T-cell (primary cell): Measurements from ENCODE around the gene HLA-DRB1. TPM values are rescaled to one million over a fixed set of nuclear protein-coding genes. Genes with fewer than 3 reads are reported as not detected.

Source experiments
- ATAC-seq, 4 experiments: fragments of 200-7000 bp in 3 of 4; fragments of 150-1000 bp in 1 of 4; cut with Tn5 transposase; replicated peaks in 1 of 4; 1 replicate in 3 of 4; 2 replicates in 1 of 4; pipeline ENCODE4 v1.10.0; 2021; ENCODE audit warnings: moderate library complexity in 3 of 4, mild to moderate bottlenecking in 2 of 4, moderate number of reproducible peaks in 1 of 4
- CTCF ChIA-PET, 2 donors: fragments of 300-600 bp; sonication (Branson Sonifier 250); formaldehyde crosslinking; loops; one replicate each; lab custom pipeline; 2022; ENCODE audit warnings: antibody characterized with exemption in 2 of 2; lab: Charles Lee
- POLR2A ChIA-PET, 2 donors: fragments of 300-600 bp; sonication (Branson Sonifier 250); formaldehyde crosslinking; loops; one replicate each; lab custom pipeline; 2022; ENCODE audit warnings: antibody characterized with exemption in 2 of 2; lab: Charles Lee
- DNase-seq, 35 experiments: peaks; one replicate each; pipeline versions ENCODE4 v3.0.0 to v3.0.0-alpha.2; 2013 to 2023
- H3K27ac ChIP-seq: one replicate; pipeline ENCODE4 v1.5.1; 2013; ENCODE audit warnings: low read length
- H3K27me3 ChIP-seq, 2 experiments: replicated peaks in 1 of 2; 1 replicate in 1 of 2; 2 replicates in 1 of 2; pipeline versions ENCODE4 v1.6.1 to v1.7.0; 2013; ENCODE audit warnings: low read length in 1 of 2, mixed read lengths in 1 of 2; ENCODE audit not compliant: control insufficient read depth in 2 of 2, insufficient read depth in 2 of 2; ENCODE audit errors: extremely low read depth in 1 of 2
- H3K36me3 ChIP-seq, 2 donors: 1 replicate in 1 of 2; 2 replicates in 1 of 2; pipeline versions ENCODE4 v1.6.1 to v1.7.0; 2013; ENCODE audit warnings: low read length in 1 of 2; ENCODE audit not compliant: control insufficient read depth in 2 of 2, insufficient read depth in 1 of 2; ENCODE audit errors: extremely low read depth in 1 of 2
- H3K4me1 ChIP-seq, 2 experiments: 1 replicate in 1 of 2; 2 replicates in 1 of 2; pipeline versions ENCODE4 v1.6.1 to v1.7.0; 2013; ENCODE audit warnings: low read length in 2 of 2, mixed read lengths in 1 of 2; ENCODE audit not compliant: insufficient read depth in 2 of 2, control insufficient read depth in 1 of 2; ENCODE audit errors: extremely low read depth in 1 of 2
- H3K4me3 ChIP-seq, 2 donors: 1 replicate in 1 of 2; 2 replicates in 1 of 2; pipeline versions ENCODE4 v1.5.1 to v1.7.0; 2013; ENCODE audit warnings: mild to moderate bottlenecking in 2 of 2, low read length in 1 of 2, moderate library complexity in 1 of 2; ENCODE audit not compliant: control insufficient read depth in 1 of 2; ENCODE audit errors: extremely low read depth in 1 of 2
- H3K9me3 ChIP-seq: 2 replicates; pipeline ENCODE4 v1.7.0; 2013
- H3K27ac Mint-ChIP-seq, 2 donors: one replicate each; pipeline ENCODE4 v1.8.0; 2020 to 2021; ENCODE audit warnings: mild to moderate bottlenecking in 2 of 2, mixed read lengths in 2 of 2
- H3K27me3 Mint-ChIP-seq, 2 donors: one replicate each; pipeline ENCODE4 v1.8.0; 2021 to 2022; ENCODE audit warnings: mixed read lengths in 2 of 2
- H3K36me3 Mint-ChIP-seq: one replicate; pipeline ENCODE4 v1.8.0; 2021; ENCODE audit warnings: mixed read lengths
- H3K4me1 Mint-ChIP-seq, 3 donors: one replicate each; pipeline ENCODE4 v1.8.0; 2020 to 2022; ENCODE audit warnings: mixed read lengths in 3 of 3, mild to moderate bottlenecking in 1 of 3
- H3K4me3 Mint-ChIP-seq, 3 donors: one replicate each; pipeline ENCODE4 v1.8.0; 2020 to 2022; ENCODE audit warnings: mild to moderate bottlenecking in 3 of 3, mixed read lengths in 3 of 3, moderate library complexity in 3 of 3
- H3K9me3 Mint-ChIP-seq, 3 donors: one replicate each; pipeline ENCODE4 v1.8.0; 2020 to 2022; ENCODE audit warnings: mixed read lengths in 3 of 3
- WGBS: methylation state at CpG from one replicate; pipeline ENCODE4 v1.1.5; 2013; ENCODE audit warnings: missing lambda C conversion rate; ENCODE audit not compliant: insufficient coverage; 5-methylcytosine and 5-hydroxymethylcytosine counted together
- total RNA-seq, 35 experiments: library from RNA in 6 of 35; stranded (reverse) in 6 of 35; fragments of 120-200 nt in 1 of 35; gene quantifications; one replicate each; pipeline versions ENCODE4 v1.2.1 to v1.2.4 and lab custom pipeline; 2013 to 2026

The HLA-DRB1 gene
- total RNA-seq, 5 donors from 2014 or later (not counting 1 experiment from before 2014, with no cell fraction given): 23.4 to 44.1 (median 30.3) TPM

DNA sequence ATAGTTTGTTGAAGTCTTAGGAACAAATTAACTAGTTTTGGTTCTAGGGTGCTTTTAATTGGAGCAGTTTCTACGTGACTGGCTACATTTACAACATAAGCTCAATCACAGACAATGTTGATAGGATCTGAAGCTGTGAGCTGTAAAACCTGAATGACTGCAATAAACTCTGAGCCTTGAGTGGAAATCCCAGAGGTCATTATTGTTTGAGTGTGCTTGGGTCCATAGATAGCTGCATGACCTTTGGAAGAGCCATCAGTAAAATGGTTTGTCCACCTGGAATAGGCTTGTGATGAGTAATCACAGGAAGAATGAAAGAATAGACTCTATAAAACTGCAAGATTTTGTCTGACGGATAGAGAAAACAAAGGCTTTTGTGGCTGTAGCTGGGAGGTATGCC is 26.7 kb downstream of the HLA-DRB1 start:
- no peak for DNase-seq
- POLR2A ChIA-PET: no interaction called here
- no CpG with 5 or more reads among the region's 2 CpGs for WGBS
- ATAC-seq: no peak
- no peaks in the 10 kb centered on the region for H3K36me3 Mint-ChIP-seq
- no peak overlapping the region for H3K27ac ChIP-seq
- H3K4me1 Mint-ChIP-seq: peaks cover 0 to 4% (median under 1%) of the 10 kb centered on the region in 3 donors
- no peaks in the 10 kb centered on the region for H3K36me3 ChIP-seq
- peaks cover 4 to 5% of the 10 kb centered on the region in 2 donors for H3K27me3 Mint-ChIP-seq
- no peaks in the 10 kb centered on the region for H3K9me3 Mint-ChIP-seq
- H3K4me1 ChIP-seq: no peaks in the 10 kb centered on the region
- no peaks in the 10 kb centered on the region for H3K9me3 ChIP-seq
- no peak overlapping the region for H3K27ac Mint-ChIP-seq
- no peak overlapping the region for H3K4me3 ChIP-seq
- CTCF ChIA-PET: no interaction called here
- H3K27me3 ChIP-seq: no peaks in the 10 kb centered on the region
- no peak overlapping the region for H3K4me3 Mint-ChIP-seq

DNA sequence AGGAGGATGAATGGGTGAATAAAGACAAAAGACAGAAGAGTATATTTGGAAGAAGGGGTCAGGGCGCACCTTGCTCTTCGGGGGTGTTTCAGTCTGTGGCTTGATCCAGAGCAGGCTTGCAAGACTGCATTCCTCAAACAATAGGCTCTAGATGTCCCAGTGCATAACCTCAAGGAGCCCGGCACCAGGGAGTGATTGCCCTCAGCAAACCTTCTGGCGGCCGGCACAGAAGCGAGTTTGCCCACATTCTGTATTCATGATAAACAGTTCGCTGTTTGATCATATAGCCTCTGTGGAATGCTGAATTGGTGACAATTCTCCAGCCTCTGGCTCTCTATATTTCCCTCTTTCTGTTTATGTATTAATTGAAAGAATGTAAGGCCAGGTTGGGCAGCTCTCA is 29.9 kb downstream of the HLA-DRB1 start:
- Histone ChIP-seq H3K4me3 (no peak overlapping the region), H3K4me1 (no peaks in the 10 kb centered on the region), H3K27ac (no peak overlapping the region), H3K27me3 (no peaks in the 10 kb centered on the region), H3K9me3 (no peaks in the 10 kb centered on the region), H3K36me3 (no peaks in the 10 kb centered on the region)
- H3K27me3 Mint-ChIP-seq: peaks cover 5 to 6% of the 10 kb centered on the region in 2 donors
- DNase-seq (no peak), ATAC-seq (no peak)
- ChIA-PET POLR2A (interaction anchor here in 1 of 2 donors (1.0 kb wide), 1 partner anchor 37 kb away, joined by 4 read pairs; no protein-coding TSS in a partner anchor), CTCF (no interaction called here)
- peaks cover 0 to 4% (median 0%) of the 10 kb centered on the region in 3 donors for H3K4me1 Mint-ChIP-seq
- H3K36me3 Mint-ChIP-seq: no peaks in the 10 kb centered on the region
- H3K27ac Mint-ChIP-seq: no peak overlapping the region
- WGBS: no CpG with 5 or more reads among the region's 7 CpGs
- H3K4me3 Mint-ChIP-seq: no peak overlapping the region
- H3K9me3 Mint-ChIP-seq: no peaks in the 10 kb centered on the region

DNA sequence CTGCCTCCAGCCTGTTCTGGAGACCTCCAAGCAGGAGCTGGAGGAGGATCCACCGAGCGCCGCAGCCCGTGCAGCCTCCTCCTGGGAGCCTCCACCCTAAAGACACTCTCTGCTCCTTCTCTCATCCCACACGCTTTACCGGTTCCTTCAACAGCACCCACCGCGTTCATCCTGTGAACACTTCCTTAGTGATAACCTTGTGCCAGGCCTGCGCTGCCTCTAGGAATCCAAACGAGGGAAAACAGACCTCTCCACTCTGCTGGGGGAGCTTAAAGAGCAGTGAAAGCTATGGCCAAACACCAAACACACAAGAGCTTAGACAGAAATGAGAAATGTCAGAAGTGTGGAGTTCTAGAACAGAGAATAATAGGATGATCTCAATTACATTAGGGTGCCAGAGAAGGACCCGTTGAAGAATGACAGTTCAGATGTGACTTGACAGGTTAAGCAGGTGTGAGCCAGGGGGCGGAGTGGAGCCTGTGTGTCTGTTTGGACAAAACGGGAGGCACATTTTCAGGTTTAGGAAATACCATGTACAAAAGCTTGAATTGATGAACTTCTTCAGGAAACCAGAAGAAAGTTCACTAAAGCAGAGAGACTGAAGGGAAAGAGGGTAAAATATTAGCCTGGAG is 31.1 kb downstream of the HLA-DRB1 start:
- ATAC-seq (no peak), DNase-seq (peak in 2 of 35 experiments; percentile 1 to 5)
- 0% methylated on average over 1 of the region's 13 CpGs for WGBS
- H3K4me1 ChIP-seq: no peaks in the 10 kb centered on the region
- Mint-ChIP-seq H3K4me3 (peak overlapping the region in 1 of 3 donors; percentile 50), H3K36me3 (no peaks in the 10 kb centered on the region), H3K27ac (no peak overlapping the region), H3K27me3 (peaks cover 5 to 6% of the 10 kb centered on the region in 2 donors), H3K9me3 (no peaks in the 10 kb centered on the region), H3K4me1 (peaks cover 0 to 4% (median 0%) of the 10 kb centered on the region in 3 donors)
- no peaks in the 10 kb centered on the region for H3K36me3 ChIP-seq
- no peak overlapping the region for H3K27ac ChIP-seq
- H3K9me3 ChIP-seq: no peaks in the 10 kb centered on the region
- no peaks in the 10 kb centered on the region for H3K27me3 ChIP-seq
- ChIA-PET POLR2A (interaction anchor here in 1 of 2 donors (1.0 kb wide), 1 partner anchor 36 kb away, joined by 4 read pairs; no protein-coding TSS in a partner anchor), CTCF (no interaction called here)
- no peak overlapping the region for H3K4me3 ChIP-seq

DNA sequence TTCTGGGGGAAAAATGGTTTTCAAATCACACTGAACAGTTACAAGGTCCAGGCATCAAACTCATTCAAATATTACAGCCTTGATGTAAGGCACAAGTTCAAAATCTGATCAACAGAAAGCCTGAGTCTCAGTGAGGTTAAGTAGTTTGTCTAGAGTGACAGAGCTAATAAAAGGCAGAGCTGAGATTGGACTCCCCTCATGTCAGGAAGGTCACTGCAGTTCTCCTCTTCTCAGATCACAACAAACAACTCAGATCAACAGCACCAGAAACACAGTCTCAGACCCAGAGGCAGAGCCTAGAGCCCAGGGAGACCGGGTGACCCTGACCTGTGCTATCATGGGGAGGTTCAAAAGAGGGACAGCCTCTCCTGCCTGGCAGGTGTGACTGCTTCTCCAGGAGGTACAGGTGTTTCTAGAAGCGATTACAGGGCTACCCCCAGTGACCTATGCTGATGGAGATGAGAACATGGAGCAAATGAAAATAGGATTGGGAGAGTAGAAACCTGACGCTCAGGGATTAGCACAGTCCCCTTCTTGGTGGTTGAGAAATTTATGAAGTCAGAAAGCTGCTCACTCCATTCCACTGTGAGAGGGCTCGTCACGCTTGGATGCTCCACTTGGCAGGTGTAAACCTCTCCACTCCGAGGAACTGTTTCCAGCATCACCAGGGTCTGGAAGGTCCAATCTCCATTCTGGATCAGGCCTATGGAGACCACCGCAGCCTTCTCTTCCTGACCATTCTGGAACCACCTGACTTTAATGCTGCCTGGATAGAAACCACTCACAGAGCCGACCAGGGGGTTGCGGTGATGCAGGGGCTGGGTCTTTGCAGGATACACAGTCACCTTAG is 35.3 kb downstream of the HLA-DRB1 start:
- no peak overlapping the region for H3K4me3 ChIP-seq
- no peak for ATAC-seq
- CTCF ChIA-PET: interaction anchor here in 1 of 2 donors (0.6 kb wide), 1 partner anchor 347 kb away, joined by 4 read pairs; no protein-coding TSS in a partner anchor
- Mint-ChIP-seq H3K36me3 (no peaks in the 10 kb centered on the region), H3K27me3 (peaks cover 5 to 10% of the 10 kb centered on the region in 2 donors), H3K9me3 (no peaks in the 10 kb centered on the region), H3K27ac (no peak overlapping the region), H3K4me1 (peaks cover 0 to 4% (median 0%) of the 10 kb centered on the region in 3 donors), H3K4me3 (no peak overlapping the region)
- no peak for DNase-seq
- no peaks in the 10 kb centered on the region for H3K27me3 ChIP-seq
- POLR2A ChIA-PET: no interaction called here
- no peaks in the 10 kb centered on the region for H3K4me1 ChIP-seq
- no peaks in the 10 kb centered on the region for H3K36me3 ChIP-seq
- WGBS: 100% methylated on average over 2 of the region's 9 CpGs
- no peak overlapping the region for H3K27ac ChIP-seq
- no peaks in the 10 kb centered on the region for H3K9me3 ChIP-seq

DNA sequence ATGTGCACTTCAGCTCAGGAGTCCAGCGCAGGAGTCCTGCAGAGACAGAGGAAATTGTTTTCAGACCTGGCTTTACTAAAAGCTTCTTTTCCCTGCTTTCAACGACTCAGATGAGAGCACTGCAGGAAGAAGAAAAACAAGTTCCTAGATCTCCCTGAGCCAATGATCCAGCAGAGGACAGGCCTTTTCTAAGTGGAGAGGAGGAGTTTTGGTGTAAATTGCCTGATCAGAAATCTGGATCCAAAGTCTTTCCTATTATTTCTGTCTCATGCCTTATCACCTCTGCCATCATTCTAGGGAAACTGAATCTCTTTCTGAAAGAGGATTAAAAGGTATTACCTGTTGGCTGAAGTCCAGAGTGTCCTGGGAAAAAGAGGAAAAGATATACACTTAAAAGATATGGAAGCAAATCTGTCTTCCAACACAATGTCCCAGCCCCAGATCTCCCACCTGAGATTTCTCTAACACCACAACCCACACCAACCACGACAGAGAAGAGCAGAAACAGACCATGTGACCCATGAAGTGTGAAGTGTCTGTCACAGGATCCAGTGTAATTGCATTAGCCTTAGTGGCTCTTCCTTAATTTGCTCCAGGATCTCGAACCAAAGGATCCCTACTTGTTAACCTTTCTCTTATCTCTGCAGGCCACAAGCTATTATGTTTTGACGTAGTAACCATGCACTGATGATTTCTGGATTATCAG is 36.5 kb downstream of the HLA-DRB1 start:
- Histone ChIP-seq H3K4me1 (no peaks in the 10 kb centered on the region), H3K4me3 (no peak overlapping the region), H3K36me3 (no peaks in the 10 kb centered on the region), H3K27me3 (no peaks in the 10 kb centered on the region), H3K27ac (no peak overlapping the region), H3K9me3 (no peaks in the 10 kb centered on the region)
- ATAC-seq (no peak), DNase-seq (no peak)
- WGBS: 17% methylated on average over 1 of the region's 5 CpGs
- no peak overlapping the region for H3K27ac Mint-ChIP-seq
- H3K4me1 Mint-ChIP-seq: no peaks in the 10 kb centered on the region
- CTCF ChIA-PET: interaction anchor here in 1 of 2 donors (0.6 kb wide), 1 partner anchor 710 kb away, joined by 3 read pairs; no protein-coding TSS in a partner anchor
- peaks cover 7 to 8% of the 10 kb centered on the region in 2 donors for H3K27me3 Mint-ChIP-seq
- no peaks in the 10 kb centered on the region for H3K9me3 Mint-ChIP-seq
- H3K36me3 Mint-ChIP-seq: no peaks in the 10 kb centered on the region
- POLR2A ChIA-PET: no interaction called here
- no peak overlapping the region for H3K4me3 Mint-ChIP-seq

DNA sequence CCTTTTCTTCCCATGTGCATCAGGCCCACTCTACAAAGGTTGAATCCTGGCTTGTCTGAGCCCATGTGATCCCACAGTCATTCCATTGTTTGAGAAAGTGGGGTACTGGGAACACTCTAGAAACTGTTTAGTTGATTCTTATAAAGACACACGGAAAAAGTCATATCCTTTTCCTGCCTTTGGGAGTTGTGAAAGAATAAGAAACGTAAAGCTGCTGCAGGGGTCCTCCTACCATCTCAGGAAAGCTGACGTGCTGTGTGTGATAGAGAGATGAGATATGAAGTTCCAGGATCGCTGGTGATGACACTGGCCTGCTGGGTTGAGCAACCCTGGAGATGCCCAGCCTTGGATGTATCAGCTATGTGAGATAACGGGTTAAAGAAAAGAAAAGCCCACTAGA is 38.2 kb downstream of the HLA-DRB1 start:
- Mint-ChIP-seq H3K4me3 (no peak overlapping the region), H3K4me1 (no peaks in the 10 kb centered on the region), H3K36me3 (no peaks in the 10 kb centered on the region), H3K27ac (no peak overlapping the region), H3K27me3 (peaks cover 7 to 8% of the 10 kb centered on the region in 2 donors), H3K9me3 (no peaks in the 10 kb centered on the region)
- Histone ChIP-seq H3K36me3 (no peaks in the 10 kb centered on the region), H3K27me3 (no peaks in the 10 kb centered on the region), H3K4me3 (no peak overlapping the region), H3K9me3 (no peaks in the 10 kb centered on the region), H3K27ac (no peak overlapping the region), H3K4me1 (no peaks in the 10 kb centered on the region)
- DNase-seq (no peak), ATAC-seq (no peak)
- WGBS: no CpG with 5 or more reads among the region's 5 CpGs
- ChIA-PET POLR2A (no interaction called here), CTCF (interaction anchor here in 1 of 2 donors (0.6 kb wide), 1 partner anchor 210 kb away, joined by 3 read pairs; no protein-coding TSS in a partner anchor)
